OCI-M1 (cell line): ENCODE results near the gene PTP4A1.
A peak's percentile ranks its signal among the peaks of the same experiment; 100 is the strongest.
"Not testable (repeated sequence)": the region's sequence is repeated elsewhere in the genome, so short reads cannot be mapped to it uniquely, and the experiment has no call there.

Experiments used
- DNase-seq: peaks from one replicate; lab custom pipeline; 2025; lab: John Stamatoyannopoulos, UW

The PTP4A1 gene

DNA sequence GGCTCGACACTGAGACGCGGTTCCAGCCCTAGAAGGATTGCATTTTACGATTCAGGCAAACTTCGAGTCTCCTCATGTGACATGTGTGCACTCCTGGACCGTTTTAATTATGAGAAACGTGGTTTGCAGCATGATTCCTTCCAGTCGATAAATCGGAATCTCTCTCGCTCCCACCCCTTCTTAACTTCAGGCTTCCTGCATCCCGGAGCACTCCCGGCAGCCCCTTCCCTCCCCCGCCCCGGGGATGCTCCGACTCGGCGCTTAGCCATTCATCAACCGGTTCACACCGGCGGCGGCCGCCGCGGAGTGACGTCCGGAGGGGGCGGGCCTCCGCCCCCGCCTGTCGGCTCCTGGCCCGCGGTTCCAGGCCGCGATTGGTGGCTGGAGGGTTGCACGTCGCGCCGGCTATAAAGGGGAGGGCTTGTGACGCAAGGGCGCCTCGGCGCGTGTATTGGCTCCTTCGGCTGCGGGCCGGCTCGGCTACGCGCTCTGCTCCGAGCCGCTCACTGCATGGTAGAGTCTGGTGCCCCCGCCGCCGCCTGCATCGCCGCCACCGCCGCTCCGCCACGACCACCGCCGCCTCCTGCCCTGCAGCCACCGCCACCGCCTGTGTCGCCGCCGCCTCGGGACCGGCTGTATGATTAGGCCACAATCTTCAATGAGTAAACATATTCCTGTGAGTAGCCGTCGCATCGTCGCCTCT is at the start of gene PTP4A1, which contains the start of gene LOC128125822:
TSS of gene PTP4A1 (plus strand) at position 437 of the 703 bp plus-strand sequence. CDS start 4,401 bp downstream, outside the sequence.
TSS of gene LOC128125822 (plus strand) at position 437 of the 703 bp plus-strand sequence.
- peak; percentile 98 for DNase-seq

DNA sequence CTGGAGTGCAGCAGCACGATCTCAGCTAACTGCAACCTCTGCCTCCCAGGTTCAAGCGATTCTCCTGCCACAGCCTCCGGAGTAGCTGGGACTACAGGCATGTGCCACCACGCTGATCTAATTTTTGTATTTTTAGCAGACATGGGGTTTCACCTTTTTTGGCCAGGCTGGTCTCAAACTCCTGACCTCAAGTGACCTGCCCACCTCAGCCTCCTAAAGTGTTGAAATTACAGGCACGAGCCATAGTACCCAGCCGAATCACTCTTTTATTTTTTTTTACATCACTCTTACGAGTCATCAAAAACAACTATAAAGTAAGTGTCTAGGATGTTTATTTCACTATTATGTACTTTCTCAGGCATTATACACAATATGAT is 49.4 kb upstream of the PTP4A1 start:
- not testable (repeated sequence) for DNase-seq

DNA sequence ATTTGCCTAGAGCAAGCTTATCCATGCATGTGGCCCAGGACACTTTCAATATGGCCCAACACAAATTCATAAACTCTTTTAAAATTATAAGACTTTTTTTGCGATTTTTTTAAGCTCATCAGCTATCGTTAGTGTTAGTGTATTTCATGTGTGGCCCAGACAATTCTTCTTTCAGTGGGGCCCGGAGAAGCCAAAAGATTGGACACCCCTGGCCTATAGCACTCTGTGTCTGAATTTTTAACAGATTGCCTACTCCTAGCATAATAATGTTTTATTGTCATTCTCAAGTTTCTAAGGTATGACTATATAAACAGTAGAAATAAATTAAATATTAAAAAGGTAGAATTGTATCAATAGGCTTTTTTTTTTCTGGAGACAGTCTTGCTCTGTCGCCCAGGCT is 48.6 kb upstream of the PTP4A1 start:
- no peak for DNase-seq

GRCh38 chr6:63525186-63525878 is 46.9 kb upstream of the PTP4A1 start:
- no peak for DNase-seq

DNA sequence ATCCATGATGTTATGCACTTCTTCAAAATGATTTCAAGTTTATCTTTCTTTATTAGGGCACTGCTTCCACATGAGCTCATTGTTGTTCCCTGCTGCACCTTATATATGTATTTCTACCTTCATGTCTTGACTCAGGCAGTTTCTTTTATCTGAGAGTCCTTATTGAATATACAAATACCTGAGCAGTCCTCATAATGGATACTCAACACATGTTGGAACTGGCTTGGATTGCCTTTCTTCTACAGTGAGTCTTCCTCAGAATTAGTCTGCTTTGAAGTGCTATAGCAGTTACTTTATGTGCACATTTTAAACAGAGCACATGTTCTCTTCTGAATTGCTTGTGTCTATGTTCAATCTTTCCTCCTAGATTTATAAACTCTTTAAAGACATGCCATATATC is 45.3 kb upstream of the PTP4A1 start:
- no peak for DNase-seq

DNA sequence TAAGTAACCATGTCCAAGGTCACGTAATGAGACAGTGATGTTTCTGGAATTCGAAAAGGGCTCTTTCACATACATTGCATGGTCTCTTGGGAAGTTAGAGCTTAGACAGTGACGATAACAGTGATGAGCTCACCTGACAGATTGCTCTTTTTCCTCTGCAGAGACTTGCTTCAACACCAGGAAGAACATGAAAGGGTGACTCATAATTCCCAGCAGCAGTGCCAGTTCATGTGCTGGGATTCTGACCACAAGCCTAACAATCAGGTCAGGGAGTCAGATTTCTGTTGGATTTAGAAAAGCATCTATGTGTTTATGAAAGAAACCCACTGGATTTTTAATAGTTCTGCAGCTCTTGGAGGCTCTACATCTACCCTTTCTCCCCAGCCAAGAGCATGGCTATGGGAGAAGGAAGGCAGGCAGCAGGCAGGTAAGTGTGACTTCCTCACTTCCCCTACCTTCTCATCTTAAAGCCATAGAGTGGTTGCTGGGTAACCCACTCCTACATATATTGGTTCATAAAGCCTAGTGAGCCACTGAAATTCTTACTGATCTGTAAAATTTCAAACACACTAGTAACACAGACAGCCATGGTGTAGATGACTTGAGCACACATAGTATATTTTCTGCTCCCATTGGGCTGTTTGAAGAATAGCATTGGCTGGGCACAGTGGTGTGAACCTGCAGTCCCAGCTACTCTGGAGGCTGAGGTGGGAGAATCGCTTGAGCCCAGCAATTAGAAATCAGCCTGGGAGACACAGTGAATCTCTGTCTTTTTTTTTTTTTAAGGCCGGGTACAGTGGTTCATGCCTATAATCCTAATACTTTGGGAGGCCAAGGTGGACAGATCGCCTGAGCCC is 44.4 kb upstream of the PTP4A1 start:
- DNase-seq = peak; percentile 20

GRCh38 chr6:63529498-63529897 is 42.8 kb upstream of the PTP4A1 start:
- peak; percentile 49 for DNase-seq

DNA sequence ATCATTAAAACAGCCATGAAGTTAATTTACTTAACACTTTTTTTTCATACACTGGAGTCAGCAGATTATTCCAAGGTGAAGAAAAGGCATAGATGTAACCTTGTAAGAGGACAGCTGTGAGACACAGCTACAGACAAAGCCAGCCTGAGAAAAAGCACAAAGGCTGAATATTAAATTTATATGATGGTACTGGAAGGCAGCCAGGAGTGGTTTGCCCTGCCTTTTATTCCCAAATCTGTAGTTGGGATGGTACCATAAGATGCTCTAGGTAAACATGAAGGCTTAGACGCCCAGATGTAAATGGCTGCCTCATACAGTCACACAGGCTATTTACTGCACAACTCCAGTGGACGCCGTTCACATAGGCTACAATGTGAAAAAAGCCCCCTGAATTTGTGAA is 42.1 kb upstream of the PTP4A1 start:
- DNase-seq = no peak

- peak; percentile 20 for DNase-seq
Observed at GRCh38 chr6:63530991-63531390, 41.3 kb upstream of the PTP4A1 start.

- DNase-seq = no peak
Observed at GRCh38 chr6:63533026-63533425, 39.3 kb upstream of the PTP4A1 start.

- no peak for DNase-seq
Observed at GRCh38 chr6:63533952-63534351, 38.3 kb upstream of the PTP4A1 start.

- DNase-seq = no peak
Observed at GRCh38 chr6:63537201-63537958, 34.9 kb upstream of the PTP4A1 start.

DNA sequence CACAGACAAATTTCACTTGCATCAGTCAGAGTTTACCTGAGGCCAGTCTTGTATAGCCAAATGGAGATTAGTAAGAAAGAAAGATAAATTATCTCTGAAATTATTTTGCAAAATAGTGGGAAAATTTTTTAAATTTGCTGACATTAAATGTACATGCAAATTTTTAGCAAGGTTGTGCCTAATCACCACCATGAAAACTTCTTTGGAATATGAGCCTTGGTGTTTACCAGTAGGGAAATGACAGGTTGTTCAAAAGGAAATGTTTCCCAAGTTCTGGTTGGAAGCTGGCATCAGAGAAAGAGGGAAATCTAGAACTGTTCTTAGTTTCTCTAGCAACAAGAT is 34.4 kb upstream of the PTP4A1 start:
- DNase-seq = no peak

GRCh38 chr6:63538550-63538949 is 33.7 kb upstream of the PTP4A1 start:
- DNase-seq = no peak

- DNase-seq = no peak
Observed at GRCh38 chr6:63543001-63543400, 29.3 kb upstream of the PTP4A1 start.

DNA sequence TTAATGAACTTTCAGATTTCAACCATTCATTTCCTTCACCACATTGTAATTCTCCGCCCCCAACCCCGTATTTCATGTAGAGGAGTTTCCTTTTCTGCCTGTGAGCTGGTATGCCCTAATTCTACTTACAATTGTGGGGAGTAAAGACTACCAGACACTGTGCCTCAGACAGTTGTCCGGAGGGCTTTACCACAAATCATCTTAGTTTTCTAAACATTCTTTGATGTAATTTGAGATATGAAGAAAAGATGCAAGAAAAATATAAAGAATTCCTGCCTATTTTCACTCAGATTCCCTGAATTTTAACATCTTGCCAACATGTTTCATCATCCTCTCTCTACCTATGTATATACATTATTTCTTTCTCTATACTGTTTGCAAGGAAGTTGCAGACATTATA is 28.3 kb upstream of the PTP4A1 start:
- peak; percentile 75 for DNase-seq

DNA sequence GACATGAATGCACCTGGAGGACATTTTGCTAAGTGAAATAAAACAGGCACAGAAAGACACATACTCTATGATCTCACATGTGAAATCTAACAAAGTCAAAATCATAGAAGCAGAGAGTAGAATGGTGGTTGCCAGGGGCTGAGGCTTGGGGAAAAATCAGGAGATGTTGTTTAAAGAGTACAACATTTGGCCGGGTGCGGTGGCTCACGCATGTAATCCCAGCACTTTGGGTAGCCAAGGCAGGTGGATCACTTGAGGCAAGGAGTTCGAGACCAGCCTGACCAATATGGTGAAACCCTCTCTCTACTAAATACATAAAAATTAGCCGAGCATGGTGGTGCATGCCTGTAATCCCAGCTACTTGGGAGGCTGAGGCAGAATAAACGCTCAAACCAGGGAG is 26.0 kb upstream of the PTP4A1 start:
- no peak for DNase-seq

DNA sequence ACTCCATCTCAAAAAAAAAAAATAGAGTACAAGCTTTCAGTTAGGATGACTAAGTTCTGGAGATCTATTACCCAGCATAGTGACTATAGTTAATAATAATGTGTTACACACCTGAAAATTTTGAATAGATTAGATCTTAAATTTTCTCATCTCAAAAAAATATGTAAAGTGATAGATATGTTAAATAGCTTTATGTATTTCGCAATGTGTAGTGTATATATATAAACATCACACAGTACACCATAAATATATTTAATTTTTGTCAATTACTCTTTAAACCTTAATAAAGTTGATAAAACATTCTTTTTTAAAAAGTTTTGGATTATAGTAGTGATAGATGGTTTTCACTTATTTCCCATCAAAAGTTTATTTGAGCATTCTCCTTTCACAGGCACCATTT is 25.6 kb upstream of the PTP4A1 start:
- no peak for DNase-seq

GRCh38 chr6:63549076-63549475 is 23.2 kb upstream of the PTP4A1 start:
- DNase-seq = no peak

DNA sequence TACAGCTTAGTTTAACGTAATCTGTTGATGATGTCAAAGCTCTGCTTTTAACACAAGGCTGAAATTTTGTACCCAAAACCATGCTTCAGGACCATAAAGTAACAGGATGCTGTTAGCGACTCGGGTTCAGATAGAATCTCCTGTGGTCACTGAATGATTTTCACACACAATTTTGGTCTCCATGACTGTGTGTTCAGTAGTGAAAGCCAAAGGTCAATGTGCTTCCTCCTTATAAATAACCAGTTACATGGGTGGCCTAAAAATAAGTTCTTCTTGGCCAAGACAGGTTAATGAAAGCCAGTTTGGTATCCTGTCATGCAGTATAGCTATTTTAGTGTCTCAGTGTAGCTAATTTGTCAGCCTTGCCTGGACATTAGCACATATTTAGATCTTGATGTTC is 19.1 kb upstream of the PTP4A1 start:
- no peak for DNase-seq

- no peak for DNase-seq
Observed at GRCh38 chr6:63553900-63554299, 18.4 kb upstream of the PTP4A1 start.

DNA sequence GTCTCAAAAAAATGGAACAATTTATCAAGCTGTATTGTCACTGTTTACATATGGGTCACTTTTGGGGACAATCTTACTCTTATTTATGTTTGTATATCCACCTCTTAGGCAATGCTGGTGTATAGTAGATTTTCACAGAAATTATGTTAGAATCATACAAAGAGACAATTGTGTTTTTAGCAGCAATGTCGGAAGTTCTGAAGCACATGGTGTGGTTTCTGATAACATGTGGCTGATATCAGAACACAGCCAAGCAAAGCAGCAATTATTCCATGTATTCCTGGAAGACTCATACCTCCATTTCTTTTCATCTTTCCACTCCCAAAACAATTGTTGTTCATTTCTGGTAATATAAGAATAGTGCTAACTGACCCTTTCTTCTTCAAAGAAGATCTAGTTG is 17.5 kb upstream of the PTP4A1 start:
- no peak for DNase-seq
